GM18519 (cell line): ENCODE measurements around the gene RASGRF1.

Experiments
- ATAC-seq: cut with Tn5 transposase; IDR thresholded peaks from one replicate; pipeline ENCODE4 v1.9.1; 2021; ENCODE audit warnings: mild to moderate bottlenecking, moderate library complexity; ENCODE audit not compliant: unreplicated experiment, low FRiP score

The RASGRF1 gene

GRCh38 chr15:79102595-79102994 lies 12.0 kb upstream of the RASGRF1 start:
- ATAC-seq: no peak

GRCh38 chr15:79101866-79102581 lies 11.4 kb upstream of the RASGRF1 start:
- no peak for ATAC-seq

- ATAC-seq: no peak
Observed at GRCh38 chr15:79099692-79100091, 9.1 kb upstream of the RASGRF1 start.

- ATAC-seq: no peak
Observed at GRCh38 chr15:79094611-79095021, 4.0 kb upstream of the RASGRF1 start.

GRCh38 chr15:79093352-79093935 lies 2.9 kb upstream of the RASGRF1 start:
- ATAC-seq: no peak

GRCh38 chr15:79092382-79092781 lies 1.8 kb upstream of the RASGRF1 start:
- no peak for ATAC-seq

- ATAC-seq: no peak
Observed at GRCh38 chr15:79091204-79091867, 756 bp upstream of the RASGRF1 start.

- ATAC-seq: no peak
Observed at GRCh38 chr15:79089890-79090486, 592 bp downstream of the RASGRF1 start.

GRCh38 chr15:79089331-79089889 lies 1.2 kb downstream of the RASGRF1 start:
- no peak for ATAC-seq

GRCh38 chr15:79088426-79089205 lies 2.0 kb downstream of the RASGRF1 start:
- no peak for ATAC-seq

GRCh38 chr15:79086814-79087213 lies 3.8 kb downstream of the RASGRF1 start:
- no peak for ATAC-seq

GRCh38 chr15:79084308-79084968 lies 6.1 kb downstream of the RASGRF1 start:
- no peak for ATAC-seq

- no peak for ATAC-seq
Observed at GRCh38 chr15:79083154-79083553, 7.4 kb downstream of the RASGRF1 start.

- no peak for ATAC-seq
Observed at GRCh38 chr15:79082363-79083070, 8.1 kb downstream of the RASGRF1 start.

- no peak for ATAC-seq
Observed at GRCh38 chr15:79078763-79079410, 11.7 kb downstream of the RASGRF1 start.

- ATAC-seq: no peak
Observed at GRCh38 chr15:79078003-79078402, 12.6 kb downstream of the RASGRF1 start.

- ATAC-seq: no peak
Observed at GRCh38 chr15:79076661-79077060, 13.9 kb downstream of the RASGRF1 start.

- no peak for ATAC-seq
Observed at GRCh38 chr15:79075256-79075655, 15.3 kb downstream of the RASGRF1 start.

GRCh38 chr15:79073336-79073735 lies 17.2 kb downstream of the RASGRF1 start:
- no peak for ATAC-seq
